Activated CD4-positive, alpha-beta memory T cell treated with anti-CD3 and anti-CD28 coated beads, Interleukin-2, amount 10 ng/mL, durations not matched to agents 7 days and 5 days (primary cell): ENCODE measurements around the gene SYT7. TPM values are rescaled to one million over a fixed set of nuclear protein-coding genes. Genes with fewer than 3 reads are reported as not detected.

Experiments used
- CTCF ChIA-PET: fragments of 350-600 bp; sonication (Branson Sonifier 250); formaldehyde crosslinking; loops from one replicate; lab custom pipeline; 2021; ENCODE audit warnings: antibody characterized with exemption, inconsistent platforms; lab: Charles Lee
- POLR2A ChIA-PET: fragments of 350-600 bp; sonication (Branson Sonifier 250); formaldehyde crosslinking; loops from one replicate; lab custom pipeline; 2021; ENCODE audit warnings: antibody characterized with exemption; lab: Charles Lee
- DNase-seq: peaks from one replicate; pipeline ENCODE4 v3.0.0-alpha.2; 2020
- H3K27ac Mint-ChIP-seq: one replicate; pipeline ENCODE4 v1.8.0; 2021; ENCODE audit warnings: mild to moderate bottlenecking, mixed read lengths
- H3K27me3 Mint-ChIP-seq: one replicate; pipeline ENCODE4 v1.8.0; 2021; ENCODE audit warnings: mixed read lengths
- H3K36me3 Mint-ChIP-seq: one replicate; pipeline ENCODE4 v1.8.0; 2021; ENCODE audit warnings: low read depth, mixed read lengths
- H3K4me1 Mint-ChIP-seq: one replicate; pipeline ENCODE4 v1.8.0; 2021; ENCODE audit warnings: mixed read lengths
- H3K4me3 Mint-ChIP-seq: one replicate; pipeline ENCODE4 v1.8.0; 2021; ENCODE audit warnings: mild to moderate bottlenecking, mixed read lengths
- H3K9me3 Mint-ChIP-seq: one replicate; pipeline ENCODE4 v1.8.0; 2021; ENCODE audit warnings: mixed read lengths
- total RNA-seq, 2 experiments: library from RNA; stranded (reverse); gene quantifications; one replicate each; pipeline ENCODE4 v1.2.3, GENCODE V29; 2021

Gene SYT7
- total RNA-seq, 2 experiments from 2014 or later, result not detected

- ChIA-PET CTCF (no interaction called here), POLR2A (no interaction called here)
- DNase-seq, result no peak
- no peaks in the 10 kb centered on the region for H3K27me3 Mint-ChIP-seq
- H3K4me3 Mint-ChIP-seq, result no peak overlapping the region
- H3K4me1 Mint-ChIP-seq, result no peaks in the 10 kb centered on the region
- no peak overlapping the region for H3K27ac Mint-ChIP-seq
- H3K9me3 Mint-ChIP-seq, result no peaks in the 10 kb centered on the region
- H3K36me3 Mint-ChIP-seq, result no peaks in the 10 kb centered on the region
Measured at GRCh38 chr11:61494381-61494961, 86.4 kb downstream of the SYT7 start.

- CTCF ChIA-PET, result no interaction called here
- Mint-ChIP-seq H3K36me3 (no peaks in the 10 kb centered on the region), H3K9me3 (no peaks in the 10 kb centered on the region), H3K27ac (no peak overlapping the region), H3K4me3 (no peak overlapping the region), H3K27me3 (no peaks in the 10 kb centered on the region), H3K4me1 (no peaks in the 10 kb centered on the region)
- no peak for DNase-seq
- POLR2A ChIA-PET, result no interaction called here
Measured at GRCh38 chr11:61491736-61492395, 89.0 kb downstream of the SYT7 start.

GRCh38 chr11:61489833-61490721, 90.8 kb downstream of the SYT7 start:
- ChIA-PET POLR2A (no interaction called here), CTCF (interaction anchor here (1.4 kb wide), 1 partner anchor 27 kb away, joined by 3 read pairs; no protein-coding TSS in a partner anchor)
- Mint-ChIP-seq H3K9me3 (no peaks in the 10 kb centered on the region), H3K4me1 (no peaks in the 10 kb centered on the region), H3K4me3 (no peak overlapping the region), H3K36me3 (no peaks in the 10 kb centered on the region), H3K27me3 (no peaks in the 10 kb centered on the region), H3K27ac (no peak overlapping the region)
- no peak for DNase-seq

- Mint-ChIP-seq H3K27ac (no peak overlapping the region), H3K4me3 (no peak overlapping the region), H3K4me1 (no peaks in the 10 kb centered on the region), H3K27me3 (no peaks in the 10 kb centered on the region), H3K9me3 (no peaks in the 10 kb centered on the region), H3K36me3 (no peaks in the 10 kb centered on the region)
- ChIA-PET CTCF (interaction anchor here (1.4 to 2.0 kb wide), 2 partner anchors 9 to 42 kb away, joined by 5 to 6 read pairs; no protein-coding TSS in a partner anchor), POLR2A (no interaction called here)
- DNase-seq, result no peak
Measured at GRCh38 chr11:61488651-61489291, 92.1 kb downstream of the SYT7 start.

- DNase-seq, result no peak
- Mint-ChIP-seq H3K4me3 (no peak overlapping the region), H3K27ac (no peak overlapping the region), H3K27me3 (no peaks in the 10 kb centered on the region), H3K36me3 (no peaks in the 10 kb centered on the region), H3K4me1 (no peaks in the 10 kb centered on the region), H3K9me3 (no peaks in the 10 kb centered on the region)
- POLR2A ChIA-PET, result interaction anchor here (0.7 kb wide), 1 partner anchor 136 kb away, joined by 4 read pairs; no protein-coding TSS in a partner anchor
- CTCF ChIA-PET, result interaction anchor here (0.6 to 2.0 kb wide), 3 partner anchors 8 to 41 kb away, joined by 4 to 6 read pairs (median 5); no protein-coding TSS in a partner anchor
Measured at GRCh38 chr11:61487342-61488025, 93.4 kb downstream of the SYT7 start.

- Mint-ChIP-seq H3K27ac (no peak overlapping the region), H3K4me3 (no peak overlapping the region), H3K4me1 (no peaks in the 10 kb centered on the region), H3K27me3 (no peaks in the 10 kb centered on the region), H3K9me3 (no peaks in the 10 kb centered on the region), H3K36me3 (no peaks in the 10 kb centered on the region)
- POLR2A ChIA-PET, result no interaction called here
- CTCF ChIA-PET, result interaction anchor here (0.6 kb wide), 1 partner anchor 30 kb away, joined by 4 read pairs; no protein-coding TSS in a partner anchor
- DNase-seq, result no peak
Measured at GRCh38 chr11:61486779-61487178, 94.1 kb downstream of the SYT7 start.

GRCh38 chr11:61486011-61486620, 94.8 kb downstream of the SYT7 start:
- DNase-seq, result no peak
- no peaks in the 10 kb centered on the region for H3K27me3 Mint-ChIP-seq
- H3K4me3 Mint-ChIP-seq, result no peak overlapping the region
- ChIA-PET CTCF (interaction anchor here (1.3 kb wide), 1 partner anchor 9 kb away, joined by 3 read pairs; no protein-coding TSS in a partner anchor), POLR2A (no interaction called here)
- no peaks in the 10 kb centered on the region for H3K4me1 Mint-ChIP-seq
- H3K36me3 Mint-ChIP-seq, result no peaks in the 10 kb centered on the region
- H3K27ac Mint-ChIP-seq, result no peak overlapping the region
- H3K9me3 Mint-ChIP-seq, result no peaks in the 10 kb centered on the region

- H3K4me1 Mint-ChIP-seq, result no peaks in the 10 kb centered on the region
- DNase-seq, result no peak
- no peaks in the 10 kb centered on the region for H3K9me3 Mint-ChIP-seq
- no peak overlapping the region for H3K4me3 Mint-ChIP-seq
- no peak overlapping the region for H3K27ac Mint-ChIP-seq
- CTCF ChIA-PET, result interaction anchor here (1.3 kb wide), 1 partner anchor 8 kb away, joined by 3 read pairs; no protein-coding TSS in a partner anchor
- no peaks in the 10 kb centered on the region for H3K36me3 Mint-ChIP-seq
- no peaks in the 10 kb centered on the region for H3K27me3 Mint-ChIP-seq
- POLR2A ChIA-PET, result no interaction called here
Measured at GRCh38 chr11:61485080-61485479, 95.8 kb downstream of the SYT7 start.

- Mint-ChIP-seq H3K4me1 (no peaks in the 10 kb centered on the region), H3K36me3 (no peaks in the 10 kb centered on the region), H3K27ac (no peak overlapping the region), H3K27me3 (no peaks in the 10 kb centered on the region), H3K4me3 (no peak overlapping the region), H3K9me3 (no peaks in the 10 kb centered on the region)
- no peak for DNase-seq
- POLR2A ChIA-PET, result no interaction called here
- CTCF ChIA-PET, result interaction anchor here (1.0 to 1.5 kb wide), 2 partner anchors 24 to 30 kb away, joined by 3 to 4 read pairs; partner anchors contain the start of gene LRRC10B
Measured at GRCh38 chr11:61484541-61484940, 96.3 kb downstream of the SYT7 start.

- H3K4me1 Mint-ChIP-seq, result peaks cover 3% of the 10 kb centered on the region
- peak; percentile 33 for DNase-seq
- H3K9me3 Mint-ChIP-seq, result no peaks in the 10 kb centered on the region
- ChIA-PET CTCF (interaction anchor here (1.0 to 5.5 kb wide), 5 partner anchors 10 to 110 kb away, joined by 3 to 52 read pairs (median 4); no protein-coding TSS in a partner anchor), POLR2A (no interaction called here)
- H3K27me3 Mint-ChIP-seq, result no peaks in the 10 kb centered on the region
- H3K27ac Mint-ChIP-seq, result no peak overlapping the region
- H3K4me3 Mint-ChIP-seq, result no peak overlapping the region
- H3K36me3 Mint-ChIP-seq, result no peaks in the 10 kb centered on the region
Measured at GRCh38 chr11:61482513-61482912, 98.4 kb downstream of the SYT7 start.

- H3K27ac Mint-ChIP-seq, result no peak overlapping the region
- no peak for DNase-seq
- POLR2A ChIA-PET, result no interaction called here
- H3K9me3 Mint-ChIP-seq, result no peaks in the 10 kb centered on the region
- no peaks in the 10 kb centered on the region for H3K27me3 Mint-ChIP-seq
- H3K4me3 Mint-ChIP-seq, result no peak overlapping the region
- CTCF ChIA-PET, result interaction anchor here (0.5 to 5.5 kb wide), 5 partner anchors 9 to 279 kb away, joined by 3 to 52 read pairs (median 4); no protein-coding TSS in a partner anchor
- H3K36me3 Mint-ChIP-seq, result no peaks in the 10 kb centered on the region
- H3K4me1 Mint-ChIP-seq, result peaks cover 3% of the 10 kb centered on the region
Measured at GRCh38 chr11:61481806-61482205, 99.1 kb downstream of the SYT7 start.
